Gastrocnemius medialis (tissue), 4 donors: ENCODE results near the gene GPS1. TPM values are rescaled to one million over a fixed set of nuclear protein-coding genes. Genes with fewer than 3 reads are reported as not detected.

ENCODE experiments used
- ATAC-seq, 2 donors: fragments of 150-250 bp; one replicate each; pipeline ENCODE4 v1.9.1; 2016
- DNase-seq, 2 donors: peaks; one replicate each; pipeline ENCODE4 v3.0.0-alpha.2; 2019
- H3K27ac ChIP-seq, 4 donors: fragments of 200-600 bp; sonication (generic); 1 replicate in 1 of 4; 2 replicates in 3 of 4; pipeline ENCODE4 v1.5.1; 2016 to 2018; ENCODE audit warnings: mild to moderate bottlenecking in 2 of 4, moderate library complexity in 1 of 4
- H3K27me3 ChIP-seq, 3 donors: fragments of 200-600 bp; sonication (generic) in 2 of 3; 1 replicate in 1 of 3; 2 replicates in 2 of 3; pipeline versions ENCODE4 v1.5.1 to v1.6.0; 2016 to 2019; ENCODE audit warnings: mild to moderate bottlenecking in 1 of 3, moderate library complexity in 1 of 3
- H3K36me3 ChIP-seq, 2 donors: fragments of 200-600 bp; sonication (generic) in 1 of 2; one replicate each; pipeline ENCODE4 v1.5.1; 2017 to 2018
- H3K4me1 ChIP-seq, 2 donors: fragments of 200-600 bp; sonication (generic) in 1 of 2; one replicate each; pipeline ENCODE4 v1.5.1; 2016 to 2017; ENCODE audit warnings: mild to moderate bottlenecking in 2 of 2
- H3K4me3 ChIP-seq, 4 donors: fragments of 200-600 bp; sonication (generic) in 3 of 4; 1 replicate in 1 of 4; 2 replicates in 3 of 4; pipeline ENCODE4 v1.5.1; 2016 to 2019; ENCODE audit warnings: mild to moderate bottlenecking in 2 of 4
- H3K9me3 ChIP-seq, 3 donors: fragments of 200-600 bp; sonication (generic) in 2 of 3; 1 replicate in 1 of 3; 2 replicates in 2 of 3; pipeline ENCODE4 v1.5.1; 2016 to 2019
- POLR2A ChIP-seq, 2 donors: fragments of 450-650 bp; IDR thresholded peaks; one replicate each; pipeline ENCODE4 v1.6.1; 2017; ENCODE audit warnings: antibody characterized with exemption in 2 of 2, mild to moderate bottlenecking in 2 of 2, moderate library complexity in 2 of 2
- in situ Hi-C, 4 donors: fragments of 200-750 bp; cut with MboI; loops; one replicate each; pipeline versions ENCODE4 v1.15.0 to v1.8.0; 2017; ENCODE audit warnings: low sequenced_read_pairs in 4 of 4
- intact Hi-C: fragments of 100-400 bp; cut with DNase I; formaldehyde crosslinking; loops from one replicate; pipeline ENCODE4 v1.15.1; 2023; ENCODE audit warnings: low total_unique reads
- total RNA-seq, 4 donors: library from RNA; depleted of rRNA; stranded (reverse); fragments of >200 nt; gene quantifications; one replicate each; pipeline versions ENCODE4 v1.1.0 to v1.2.3, GENCODE V29; 2016
- TF ChIP-seq, protein P1 (sequence below), 5 experiments: fragments of 450-650 bp in 3 of 5; fragments of 200-600 bp in 2 of 5; sonication (generic) in 2 of 5; IDR thresholded peaks in 4 of 5; conservative IDR thresholded peaks in 1 of 5; 1 replicate in 4 of 5; 2 replicates in 1 of 5; pipeline ENCODE4 v1.5.1; 2016 to 2019; ENCODE audit warnings: antibody characterized with exemption in 5 of 5, mild to moderate bottlenecking in 3 of 5, moderate library complexity in 3 of 5

Gene GPS1
- total RNA-seq, 4 donors from 2014 or later, result 119 to 174 (median 137) TPM

DNA sequence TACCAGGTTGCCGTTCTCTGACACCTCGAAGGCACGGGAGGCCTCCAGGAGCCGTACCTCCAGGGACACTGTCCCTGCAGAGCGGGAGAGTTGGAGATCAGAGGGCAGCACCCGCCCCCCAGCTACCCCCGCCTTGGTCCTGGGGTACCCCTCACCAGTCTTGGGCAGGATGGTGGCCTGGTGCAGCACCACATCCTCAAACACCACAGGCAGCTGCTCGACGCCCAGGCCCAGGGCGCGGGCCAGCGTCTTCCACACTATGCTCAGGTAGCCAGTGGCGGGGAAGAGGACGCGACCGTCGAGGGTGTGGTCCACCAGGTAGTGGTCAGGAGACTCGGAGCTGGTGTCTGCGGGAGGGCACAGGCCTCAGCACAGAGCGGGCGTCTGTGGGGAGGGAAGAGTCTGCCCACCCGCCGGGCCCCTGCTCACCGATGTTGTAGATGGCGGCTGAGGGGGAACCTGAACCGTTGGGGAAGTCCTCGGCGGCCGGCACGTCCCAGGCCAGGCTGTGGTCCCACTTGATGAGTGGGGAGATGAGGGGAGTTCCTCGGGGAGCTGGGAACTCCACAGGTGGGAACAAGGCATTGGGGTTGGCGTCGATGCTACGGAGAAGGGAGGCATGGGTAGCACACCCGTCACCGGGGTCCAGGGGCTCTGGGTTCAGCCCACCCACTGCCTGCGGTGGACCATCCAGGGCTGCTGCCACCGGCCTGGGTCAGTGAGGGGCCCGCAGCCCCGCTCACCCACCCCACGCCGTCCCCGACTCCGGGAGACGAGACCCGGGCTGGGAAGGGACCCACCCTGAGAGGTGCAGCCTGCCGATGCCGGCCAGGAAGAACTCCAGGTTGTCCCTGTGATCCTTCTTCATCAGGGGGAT, 36.5 kb downstream of the GPS1 start:
- intact Hi-C loops, result no loop called here

GRCh38 chr17:82088838-82089722, 37.4 kb downstream of the GPS1 start:
- H3K4me1 ChIP-seq, result no peaks in the 10 kb centered on the region
- in situ Hi-C loops (no loop called here), intact Hi-C loops (no loop called here)
- ATAC-seq (no peak), DNase-seq (no peak)
- peaks cover 0 to 100% of the 10 kb centered on the region in 2 donors for H3K36me3 ChIP-seq
- TF ChIP-seq, protein P1, sequence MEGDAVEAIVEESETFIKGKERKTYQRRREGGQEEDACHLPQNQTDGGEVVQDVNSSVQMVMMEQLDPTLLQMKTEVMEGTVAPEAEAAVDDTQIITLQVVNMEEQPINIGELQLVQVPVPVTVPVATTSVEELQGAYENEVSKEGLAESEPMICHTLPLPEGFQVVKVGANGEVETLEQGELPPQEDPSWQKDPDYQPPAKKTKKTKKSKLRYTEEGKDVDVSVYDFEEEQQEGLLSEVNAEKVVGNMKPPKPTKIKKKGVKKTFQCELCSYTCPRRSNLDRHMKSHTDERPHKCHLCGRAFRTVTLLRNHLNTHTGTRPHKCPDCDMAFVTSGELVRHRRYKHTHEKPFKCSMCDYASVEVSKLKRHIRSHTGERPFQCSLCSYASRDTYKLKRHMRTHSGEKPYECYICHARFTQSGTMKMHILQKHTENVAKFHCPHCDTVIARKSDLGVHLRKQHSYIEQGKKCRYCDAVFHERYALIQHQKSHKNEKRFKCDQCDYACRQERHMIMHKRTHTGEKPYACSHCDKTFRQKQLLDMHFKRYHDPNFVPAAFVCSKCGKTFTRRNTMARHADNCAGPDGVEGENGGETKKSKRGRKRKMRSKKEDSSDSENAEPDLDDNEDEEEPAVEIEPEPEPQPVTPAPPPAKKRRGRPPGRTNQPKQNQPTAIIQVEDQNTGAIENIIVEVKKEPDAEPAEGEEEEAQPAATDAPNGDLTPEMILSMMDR (IDR thresholded peaks at IDR 0.05 in 4 of 5, conservative IDR thresholded peaks at IDR 0.05 in 1 of 5), result no peak
- no peak for TF ChIP-seq POLR2A (IDR thresholded peaks at IDR 0.05)
- no peaks in the 10 kb centered on the region for H3K9me3 ChIP-seq
- H3K4me3 ChIP-seq, result no peak overlapping the region
- H3K27me3 ChIP-seq, result no peaks in the 10 kb centered on the region
- no peak overlapping the region for H3K27ac ChIP-seq

More for the DNA sequence above, 36.5 kb downstream of the GPS1 start:
- in situ Hi-C loops, result no loop called here
- DNase-seq, result no peak
- H3K36me3 ChIP-seq, result peaks cover 0 to 98% of the 10 kb centered on the region in 2 donors
- ATAC-seq, result no peak
- H3K27me3 ChIP-seq, result no peaks in the 10 kb centered on the region
- no peak overlapping the region for H3K27ac ChIP-seq
- H3K4me1 ChIP-seq, result no peaks in the 10 kb centered on the region
- TF ChIP-seq, protein P1 (IDR thresholded peaks at IDR 0.05 in 4 of 5, conservative IDR thresholded peaks at IDR 0.05 in 1 of 5), result no peak
- TF ChIP-seq POLR2A (IDR thresholded peaks at IDR 0.05), result no peak
- no peaks in the 10 kb centered on the region for H3K9me3 ChIP-seq
- H3K4me3 ChIP-seq, result no peak overlapping the region

- Histone ChIP-seq H3K27ac (no peak overlapping the region), H3K27me3 (no peaks in the 10 kb centered on the region), H3K36me3 (peaks cover 0 to 99% of the 10 kb centered on the region in 2 donors), H3K4me3 (no peak overlapping the region), H3K4me1 (no peaks in the 10 kb centered on the region), H3K9me3 (no peaks in the 10 kb centered on the region)
- intact Hi-C loops (no loop called here), in situ Hi-C loops (no loop called here)
- DNase-seq (no peak), ATAC-seq (no peak)
- TF ChIP-seq, protein P1 (IDR thresholded peaks at IDR 0.05 in 4 of 5, conservative IDR thresholded peaks at IDR 0.05 in 1 of 5), result no peak
- TF ChIP-seq POLR2A (IDR thresholded peaks at IDR 0.05), result no peak
Observed at GRCh38 chr17:82089723-82090548, 38.2 kb downstream of the GPS1 start.

- H3K27ac ChIP-seq, result no peak overlapping the region
- in situ Hi-C loops, result no loop called here
- intact Hi-C loops, result no loop called here
- no peaks in the 10 kb centered on the region for H3K9me3 ChIP-seq
- peaks cover 0 to 99% of the 10 kb centered on the region in 2 donors for H3K36me3 ChIP-seq
- no peaks in the 10 kb centered on the region for H3K27me3 ChIP-seq
- no peak overlapping the region for H3K4me3 ChIP-seq
- TF ChIP-seq POLR2A (IDR thresholded peaks at IDR 0.05), result no peak
- TF ChIP-seq, protein P1 (IDR thresholded peaks at IDR 0.05 in 4 of 5, conservative IDR thresholded peaks at IDR 0.05 in 1 of 5), result no peak
- DNase-seq (no peak), ATAC-seq (no peak)
- H3K4me1 ChIP-seq, result no peaks in the 10 kb centered on the region
Observed at GRCh38 chr17:82090549-82091263, 39.0 kb downstream of the GPS1 start.
